ENCODE data around the gene HOXA4.

HOXA4 gene

DNA sequence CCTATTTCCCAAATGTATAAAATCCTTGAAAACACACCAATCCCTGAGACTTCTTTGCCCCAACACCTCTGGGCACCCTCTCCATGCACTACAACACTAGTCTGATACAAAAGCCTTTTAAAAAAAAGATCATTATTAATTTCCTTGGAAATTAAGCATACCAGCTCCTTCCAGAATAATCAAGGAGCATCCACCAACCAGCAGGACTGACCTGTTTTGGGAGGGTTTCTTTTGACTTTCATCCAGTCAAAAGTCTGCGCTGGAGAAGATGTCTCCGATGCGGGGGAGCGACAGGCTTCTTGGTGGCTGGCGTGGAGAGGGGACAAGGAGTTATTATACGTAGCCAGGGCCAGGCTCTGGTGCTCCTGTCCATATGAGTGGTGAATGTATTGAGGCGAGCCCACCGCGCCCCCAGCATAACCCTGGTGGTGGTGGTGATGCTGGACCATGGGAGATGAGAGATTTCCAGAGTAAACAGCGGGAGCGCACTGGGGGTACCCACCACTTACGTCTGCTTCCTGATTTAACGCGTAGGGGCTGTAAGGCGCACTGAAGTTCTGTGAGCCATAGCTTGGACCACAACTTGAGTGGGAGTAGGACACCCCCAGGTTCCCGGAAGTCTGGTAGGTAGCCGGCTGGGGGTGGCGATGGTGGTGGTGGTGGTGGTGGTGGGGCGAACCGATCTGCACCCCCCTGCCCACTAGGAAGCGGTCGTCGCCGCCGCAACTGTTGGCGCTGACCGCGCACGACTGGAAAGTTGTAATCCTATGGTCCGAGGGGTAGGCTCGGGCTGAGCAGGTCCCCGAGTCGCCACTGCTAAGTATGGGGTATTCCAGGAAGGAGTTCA lies 35.3 kb downstream of the HOXA4 start:
- no peak for DNase-seq (ENCODE audit: low read depth in 2 of 2)

DNA sequence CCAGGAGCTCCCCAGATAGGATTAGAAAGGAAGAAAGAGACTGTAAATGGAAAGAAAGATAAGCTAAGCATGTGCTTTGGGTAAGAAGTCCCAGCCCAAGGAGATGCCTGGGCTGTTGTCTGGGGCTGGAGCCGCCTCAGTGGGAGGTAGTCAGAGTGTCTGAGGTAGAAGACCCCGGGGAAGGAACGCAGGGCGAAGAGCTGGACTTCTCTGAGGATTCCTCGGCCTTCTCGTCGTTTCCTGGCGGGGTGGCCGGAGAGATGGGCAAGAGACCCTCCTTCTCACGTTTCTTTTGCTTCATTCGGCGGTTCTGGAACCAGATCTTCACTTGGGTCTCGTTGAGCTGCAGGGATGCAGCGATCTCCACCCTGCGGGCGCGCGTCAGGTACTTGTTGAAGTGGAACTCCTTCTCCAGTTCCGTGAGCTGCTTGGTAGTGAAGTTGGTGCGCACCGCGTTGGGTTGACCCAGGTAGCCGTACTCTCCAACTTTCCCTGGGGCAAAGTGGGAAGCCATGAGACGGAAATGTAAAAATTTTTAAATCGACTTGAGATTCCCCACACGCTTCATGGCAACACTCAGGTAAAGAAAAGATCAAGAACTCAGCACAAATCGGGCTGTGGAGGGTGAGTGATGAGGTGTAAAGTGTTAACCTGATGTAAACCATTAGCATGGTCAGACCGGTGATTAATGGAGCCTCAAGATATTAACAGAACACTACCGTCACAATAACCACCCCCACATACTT lies 36.1 kb downstream of the HOXA4 start:
- no peak for DNase-seq (ENCODE audit: low read depth in 2 of 2)

DNA sequence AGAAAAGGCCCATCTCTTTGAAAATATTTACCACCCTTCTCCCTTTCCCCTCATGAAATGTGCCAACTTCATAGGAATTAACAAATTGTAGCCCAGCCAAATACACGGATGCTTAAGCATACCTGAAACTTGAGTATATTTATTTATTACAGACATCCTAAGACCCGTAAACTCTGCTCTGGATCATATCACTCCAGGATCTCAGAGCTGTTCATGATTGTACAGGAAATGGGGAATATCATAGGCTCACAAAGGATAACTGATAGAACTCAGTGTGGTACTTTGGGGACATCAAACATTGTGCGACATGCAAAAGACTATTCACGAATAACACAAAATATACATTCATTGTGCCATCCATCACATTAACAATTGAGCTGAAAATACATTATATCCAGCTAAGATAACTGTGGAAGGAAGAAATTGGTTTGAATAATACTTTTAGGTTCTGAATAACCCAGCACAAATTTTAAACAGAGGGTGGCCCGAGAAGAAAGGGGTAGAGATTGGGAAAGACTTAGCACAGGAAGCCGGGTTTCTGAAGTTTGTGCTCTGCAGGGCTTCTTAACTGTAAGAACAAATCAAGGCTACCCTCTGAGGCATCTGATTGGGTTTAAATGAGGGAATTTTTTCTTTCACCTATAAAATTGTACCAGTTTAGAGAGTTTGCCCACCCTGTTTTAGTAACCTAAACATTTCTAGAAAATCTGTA lies 37.2 kb downstream of the HOXA4 start:
- no peak for DNase-seq (ENCODE audit: low read depth in 2 of 2)

DNA sequence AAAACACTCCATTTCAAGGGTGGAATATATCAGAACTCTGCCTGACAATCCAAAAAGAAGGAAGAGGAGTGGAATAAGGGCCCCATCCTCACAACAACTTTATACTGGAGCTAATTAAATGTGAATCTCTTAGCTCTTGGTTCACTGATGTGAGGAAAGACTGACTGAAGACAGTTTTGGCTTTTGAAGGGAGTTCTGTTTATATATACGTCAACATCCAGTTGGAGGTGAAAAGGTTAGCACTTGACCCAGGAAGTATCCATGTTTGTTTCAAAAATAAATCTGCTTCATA lies 37.8 kb downstream of the HOXA4 start:
- no peak for DNase-seq (ENCODE audit: low read depth in 2 of 2)

DNA sequence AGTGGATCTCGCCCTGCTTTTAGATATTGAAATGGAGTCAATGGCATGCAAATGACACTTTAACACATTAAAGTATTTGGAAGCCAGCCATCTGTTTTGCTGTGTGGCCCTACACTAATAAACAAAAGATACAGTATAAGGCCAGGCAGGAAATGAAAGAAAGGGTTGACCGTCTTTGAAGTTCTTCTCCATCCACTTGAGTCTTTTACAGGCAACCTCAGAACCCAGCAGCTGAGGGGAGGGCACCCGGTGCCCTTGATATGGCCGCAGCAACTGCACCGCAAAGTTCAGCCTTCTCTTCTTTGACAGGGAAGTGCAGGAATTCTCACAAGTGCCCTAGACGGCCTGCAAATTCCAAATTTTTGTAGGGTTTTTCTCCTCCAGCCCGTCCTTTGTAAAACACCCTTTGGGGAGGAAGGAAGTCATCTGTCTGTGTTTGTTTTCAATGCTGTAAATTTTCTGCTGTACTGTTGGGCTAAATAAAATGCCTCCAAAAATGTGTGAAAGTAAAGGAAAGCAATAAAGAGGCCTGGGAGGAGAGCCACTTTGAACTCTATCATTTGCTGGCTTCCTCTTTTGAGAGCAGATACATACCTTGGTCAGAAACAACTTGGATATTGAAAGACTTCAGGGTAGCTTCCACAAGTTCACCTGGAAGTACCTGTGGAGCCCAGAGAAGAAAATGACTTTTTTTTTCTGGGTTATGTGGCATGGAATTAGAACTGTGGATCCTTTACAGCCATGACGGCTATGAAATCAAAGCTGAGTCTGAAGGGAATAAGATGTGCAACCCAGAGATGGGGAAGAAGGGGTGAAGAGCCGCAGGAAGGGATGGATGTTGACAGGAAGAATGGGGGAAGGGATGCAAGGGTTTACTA lies 38.4 kb downstream of the HOXA4 start:
- DNase-seq (ENCODE audit: low read depth in 2 of 2): no peak

DNA sequence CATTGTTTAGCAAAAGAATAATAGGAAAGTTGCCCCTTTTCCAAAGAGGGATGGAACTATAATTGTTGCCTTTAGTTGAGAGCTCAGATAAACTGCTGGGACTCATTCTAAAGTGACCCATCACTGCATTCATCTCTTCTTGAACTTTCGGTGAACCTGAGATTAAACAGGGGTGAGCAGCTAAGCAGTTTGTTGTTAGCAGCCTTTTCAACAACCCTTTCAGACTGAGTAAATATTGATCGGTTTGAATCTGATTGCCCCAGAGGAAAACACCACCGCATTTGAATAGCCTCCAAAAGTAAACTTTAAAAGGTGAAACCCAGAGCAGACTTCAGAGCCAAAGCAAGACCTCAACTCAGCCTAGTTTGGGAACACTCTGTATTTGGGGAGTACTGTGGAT lies 39.5 kb downstream of the HOXA4 start:
- no peak for DNase-seq (ENCODE audit: low read depth in 2 of 2)

DNA sequence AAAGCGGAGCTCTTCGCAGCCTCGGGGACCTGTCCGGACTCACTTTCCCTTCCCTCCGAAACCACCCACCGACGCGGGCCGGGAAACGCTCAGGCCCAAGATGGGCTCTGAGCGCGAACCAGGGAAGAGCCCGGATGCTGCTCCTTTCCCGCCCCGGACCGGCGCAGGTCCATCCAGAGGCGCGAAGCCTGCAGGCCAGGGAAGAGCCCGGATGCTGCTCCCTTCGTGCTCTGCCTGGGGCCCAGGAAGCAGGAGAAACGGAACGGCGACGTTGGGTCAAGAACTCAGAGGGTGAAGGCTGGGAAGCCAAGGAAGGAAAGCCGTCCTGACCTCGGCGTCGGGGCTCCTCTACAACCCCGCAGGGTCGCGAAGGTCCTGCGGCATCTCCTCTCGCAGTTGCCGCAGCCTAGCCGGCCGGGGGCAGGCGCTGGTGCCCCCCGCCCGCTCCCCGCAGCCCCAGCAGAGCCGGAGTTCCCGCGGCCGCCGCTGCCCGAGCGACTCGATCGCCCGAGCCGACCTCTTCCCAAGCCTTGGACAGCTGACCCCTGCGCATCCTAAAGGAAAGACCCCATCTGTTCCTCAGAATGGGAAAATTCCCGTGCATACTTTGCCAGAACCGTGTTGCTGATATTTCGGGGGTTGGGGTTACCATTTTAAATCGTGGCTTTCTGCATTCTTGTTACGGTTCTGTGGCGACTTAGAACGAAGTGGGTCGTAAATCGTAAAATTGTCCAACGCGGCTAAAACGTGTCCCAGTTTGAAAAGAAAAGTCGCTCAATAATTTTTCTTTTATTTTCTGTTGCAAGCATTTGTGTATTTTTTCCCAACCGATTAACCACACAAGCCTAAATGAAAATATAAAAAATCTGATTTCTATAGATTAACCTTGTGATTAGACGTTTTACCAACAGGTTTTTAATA lies 42.3 kb downstream of the HOXA4 start:
- DNase-seq (ENCODE audit: low read depth in 2 of 2): no peak

DNA sequence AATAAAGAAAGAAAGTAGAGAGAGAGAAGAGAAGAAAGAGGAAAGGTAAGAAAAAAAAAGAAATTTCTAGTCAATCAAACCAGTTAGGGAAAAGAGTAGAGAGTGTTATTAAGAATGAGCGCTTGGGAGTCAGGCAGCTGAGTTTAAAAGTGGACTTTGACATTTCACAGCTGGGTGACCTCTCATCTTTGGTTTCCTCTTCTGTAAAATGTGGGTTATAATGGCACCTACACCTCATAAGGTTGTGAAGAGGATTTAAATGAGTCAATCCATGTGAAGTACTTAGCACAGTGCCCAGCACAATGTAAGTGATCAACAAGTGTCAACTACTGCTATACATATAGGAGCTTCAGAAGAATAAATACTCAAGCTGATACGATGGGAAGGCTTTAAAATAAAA lies 46.9 kb downstream of the HOXA4 start:
- DNase-seq (ENCODE audit: low read depth in 2 of 2): no peak

DNA sequence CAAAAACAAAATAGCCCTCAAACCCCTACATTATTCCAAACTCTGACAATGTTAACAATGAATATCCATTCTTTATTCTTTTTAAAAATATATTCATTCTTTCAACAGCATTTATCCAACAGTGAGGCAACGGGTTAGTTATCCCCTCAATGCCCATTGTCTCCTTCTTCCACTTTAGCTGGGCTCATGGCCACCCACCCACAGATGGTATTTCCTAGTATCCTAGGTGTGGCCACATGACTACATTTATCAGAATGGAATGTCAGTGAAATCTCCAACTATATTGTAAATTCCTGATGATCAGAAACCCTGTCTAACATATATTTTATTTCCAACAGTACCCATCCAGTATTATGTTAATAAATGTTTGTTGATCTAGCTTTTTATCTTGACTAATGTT lies 48.4 kb downstream of the HOXA4 start:
- DNase-seq (ENCODE audit: low read depth in 2 of 2): no peak

DNA sequence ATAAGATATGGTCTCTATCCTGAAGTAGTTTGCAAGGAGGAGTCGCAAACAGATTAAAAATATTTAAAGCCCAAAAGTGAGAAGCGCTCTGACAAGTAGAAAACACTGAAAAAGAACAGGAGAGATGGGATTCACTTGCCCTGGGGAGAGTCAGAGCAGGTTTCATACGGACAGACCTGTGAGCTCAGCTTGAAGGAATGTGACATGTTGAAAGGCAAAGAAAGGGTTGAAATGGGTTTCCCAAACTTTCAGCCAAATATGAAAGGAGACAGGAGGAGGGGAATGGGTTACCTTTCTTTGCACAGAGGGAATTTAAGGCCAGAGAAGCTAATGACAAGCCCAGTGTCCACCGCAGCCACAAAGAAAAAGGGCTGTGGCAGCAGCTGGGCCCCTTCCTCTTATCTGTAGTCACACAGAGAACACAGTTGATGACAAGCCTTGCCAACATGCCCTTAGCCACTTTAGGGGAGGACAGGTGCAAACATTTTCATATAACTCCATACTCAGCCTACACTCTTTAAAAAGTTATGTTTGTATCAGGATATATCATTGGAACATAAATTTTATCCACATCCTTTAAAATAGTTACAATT lies 49.6 kb downstream of the HOXA4 start:
- no peak for DNase-seq (ENCODE audit: low read depth in 2 of 2)

DNA sequence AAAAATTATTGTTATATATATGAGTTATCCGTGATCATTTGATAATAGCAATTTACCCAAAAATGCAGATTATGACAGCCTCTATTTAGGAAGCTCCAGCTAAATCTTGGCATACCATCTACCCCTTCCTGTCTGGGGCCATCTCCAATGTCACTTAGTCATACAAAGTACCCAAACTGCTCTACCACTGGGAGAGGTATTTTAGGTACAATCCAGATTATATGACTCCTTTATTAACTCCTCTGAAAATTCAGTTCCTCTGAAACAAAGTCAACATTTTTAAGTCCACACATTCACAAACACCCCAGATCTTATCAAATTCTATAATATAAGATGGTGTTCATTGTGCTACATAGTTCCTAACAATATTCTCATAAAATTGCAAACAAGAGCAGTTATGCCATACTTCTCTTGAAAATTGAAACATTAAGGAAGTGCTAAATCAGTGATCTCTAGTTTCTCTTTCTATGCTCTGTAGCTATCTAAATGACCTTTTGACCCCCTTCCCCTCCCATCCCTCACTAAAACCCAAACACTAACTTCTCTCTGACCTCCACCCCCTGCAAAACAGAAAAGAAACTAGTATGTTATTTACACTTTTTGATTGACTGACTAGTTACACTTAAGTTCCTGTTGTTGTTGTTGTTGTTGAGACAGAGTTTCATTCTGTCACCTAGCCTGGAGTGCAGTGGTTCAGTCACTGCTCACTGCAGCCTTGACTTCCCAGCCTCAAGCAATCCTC lies 51.2 kb downstream of the HOXA4 start:
- DNase-seq (ENCODE audit: low read depth in 2 of 2): no peak

DNA sequence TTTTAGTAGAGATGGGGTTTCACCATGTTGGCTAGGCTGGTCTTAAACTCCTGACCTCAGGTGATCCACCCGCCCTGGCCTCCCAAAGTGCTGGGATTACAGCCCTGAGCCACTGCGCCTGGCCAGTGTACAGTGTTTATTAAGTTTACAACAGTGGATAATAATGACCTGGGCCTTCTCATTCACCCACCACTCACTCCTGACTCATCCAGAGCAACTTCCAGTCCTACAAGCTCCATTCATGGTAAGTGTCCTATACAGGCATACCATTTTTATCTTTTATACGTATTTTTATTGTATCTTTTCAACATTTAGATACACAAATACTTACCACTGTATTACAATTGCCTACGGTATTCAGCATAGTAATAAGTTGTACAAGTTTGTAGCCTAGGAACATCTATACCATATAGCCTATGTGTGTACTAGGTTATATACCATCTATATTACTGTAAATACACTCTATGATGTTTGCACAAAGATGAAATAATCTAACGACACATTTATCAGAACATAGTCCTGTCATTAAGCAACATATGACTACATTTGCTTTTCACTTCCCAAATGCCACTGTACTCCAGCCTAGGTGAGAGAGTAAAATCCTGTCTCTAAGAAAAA lies 51.8 kb downstream of the HOXA4 start:
- DNase-seq (ENCODE audit: low read depth in 2 of 2): no peak
